Hematopoietic multipotent progenitor cell treated with erythropoietin and hydrocortisone succinate and interleukin-3 and kit ligand, for 17 days (in vitro differentiated cells): ENCODE measurements around the gene NSMCE3.

Experiments used
- DNase-seq: peaks from one replicate; pipeline ENCODE4 v3.0.0-alpha.2; 2015; ENCODE audit warnings: low spot score

NSMCE3 gene

GRCh38 chr15:29269485-29270168 is at the start of gene NSMCE3:
NSMCE3 (minus strand) TSS chr15:29269822; CDS start chr15:29269705, 117 bp downstream.
- DNase-seq = peak; percentile 71

GRCh38 chr15:29316422-29316821 is 46.8 kb upstream of the NSMCE3 start:
- no peak for DNase-seq

- no peak for DNase-seq
These were observed 42.8 kb upstream of the NSMCE3 start for GRCh38 chr15:29312387-29312786.

GRCh38 chr15:29311696-29312095 is 42.1 kb upstream of the NSMCE3 start:
- no peak for DNase-seq

GRCh38 chr15:29309139-29309538 is 39.5 kb upstream of the NSMCE3 start:
- no peak for DNase-seq

- DNase-seq = no peak
These were observed 38.7 kb upstream of the NSMCE3 start for GRCh38 chr15:29308299-29308698.

GRCh38 chr15:29305556-29305955 is 35.9 kb upstream of the NSMCE3 start:
- DNase-seq = no peak

GRCh38 chr15:29302871-29303270 is 33.2 kb upstream of the NSMCE3 start:
- no peak for DNase-seq

- no peak for DNase-seq
These were observed 30.2 kb upstream of the NSMCE3 start for GRCh38 chr15:29299784-29300183.

GRCh38 chr15:29299331-29299730 is 29.7 kb upstream of the NSMCE3 start:
- no peak for DNase-seq

GRCh38 chr15:29294732-29295325 is 25.2 kb upstream of the NSMCE3 start:
- DNase-seq = no peak

- DNase-seq = no peak
These were observed 21.6 kb upstream of the NSMCE3 start for GRCh38 chr15:29291067-29291845.

- DNase-seq = no peak
These were observed 19.6 kb upstream of the NSMCE3 start for GRCh38 chr15:29289173-29289572.

GRCh38 chr15:29285386-29285785 is 15.8 kb upstream of the NSMCE3 start:
- no peak for DNase-seq

GRCh38 chr15:29283381-29283780 is 13.8 kb upstream of the NSMCE3 start:
- DNase-seq = no peak

- no peak for DNase-seq
These were observed 10.9 kb upstream of the NSMCE3 start for GRCh38 chr15:29280514-29280913.

GRCh38 chr15:29278436-29279105 is 8.9 kb upstream of the NSMCE3 start:
- DNase-seq = no peak

- no peak for DNase-seq
These were observed 6.7 kb upstream of the NSMCE3 start for GRCh38 chr15:29276366-29276765.

GRCh38 chr15:29275855-29276254 is 6.2 kb upstream of the NSMCE3 start:
- no peak for DNase-seq

GRCh38 chr15:29274946-29275345 is 5.3 kb upstream of the NSMCE3 start:
- no peak for DNase-seq

GRCh38 chr15:29272219-29272618 is 2.6 kb upstream of the NSMCE3 start:
- no peak for DNase-seq

GRCh38 chr15:29270976-29271375 is 1.4 kb upstream of the NSMCE3 start:
- no peak for DNase-seq
